Liver (tissue), 9 donors: ENCODE data around the gene LIM2. TPM values are rescaled to one million over a fixed set of nuclear protein-coding genes. Genes with fewer than 3 reads are reported as not detected.

ENCODE experiments used
- DNase-seq: peaks from one replicate; pipeline ENCODE4 v3.0.0-alpha.2; 2017; ENCODE audit warnings: low spot score
- H3K27ac ChIP-seq, 2 donors: one replicate each; pipeline ENCODE4 v1.7.0; 2013; ENCODE audit warnings: inconsistent platforms in 2 of 2, low read length in 2 of 2, control low read depth in 1 of 2, low read depth in 1 of 2, mild to moderate bottlenecking in 1 of 2
- H3K27me3 ChIP-seq, 4 donors: one replicate each; pipeline versions ENCODE4 v1.6.1 to v1.7.0; 2013; ENCODE audit warnings: low read length in 3 of 4, inconsistent platforms in 1 of 4, mild to moderate bottlenecking in 1 of 4, moderate library complexity in 1 of 4; ENCODE audit not compliant: control insufficient read depth in 4 of 4, insufficient read depth in 4 of 4
- H3K36me3 ChIP-seq, 4 donors: one replicate each; pipeline versions ENCODE4 v1.6.1 to v1.7.0; 2013; ENCODE audit warnings: low read length in 3 of 4, mild to moderate bottlenecking in 3 of 4, low read depth in 1 of 4, moderate library complexity in 1 of 4; ENCODE audit not compliant: control insufficient read depth in 4 of 4, insufficient read depth in 3 of 4
- H3K4me1 ChIP-seq, 4 donors: one replicate each; pipeline versions ENCODE4 v1.6.1 to v1.7.0; 2013; ENCODE audit warnings: low read length in 3 of 4, mild to moderate bottlenecking in 3 of 4, moderate library complexity in 1 of 4; ENCODE audit not compliant: control insufficient read depth in 4 of 4, insufficient read depth in 4 of 4
- H3K4me3 ChIP-seq, 3 donors: one replicate each; pipeline versions ENCODE4 v1.6.1 to v1.7.0; 2013; ENCODE audit warnings: low read length in 3 of 3, control low read depth in 1 of 3, low read depth in 1 of 3, mild to moderate bottlenecking in 1 of 3
- H3K9ac ChIP-seq, 2 donors: one replicate each; pipeline ENCODE4 v1.7.0; 2013; ENCODE audit warnings: low read length in 2 of 2, mild to moderate bottlenecking in 2 of 2, moderate library complexity in 2 of 2, control low read depth in 1 of 2, low read depth in 1 of 2
- H3K9me3 ChIP-seq, 4 donors: one replicate each; pipeline versions ENCODE4 v1.6.1 to v1.7.0; 2013; ENCODE audit warnings: low read length in 3 of 4; ENCODE audit not compliant: control insufficient read depth in 4 of 4
- ATF3 ChIP-seq: IDR thresholded peaks from 2 replicates; pipeline ENCODE4 v1.6.1; 2016; ENCODE audit warnings: antibody characterized with exemption
- CTCF ChIP-seq: fragments of 150-350 bp; IDR thresholded peaks from 2 replicates; pipeline ENCODE4 v1.5.1; 2017; ENCODE audit warnings: improper control_type of control experiment, low read depth, low read length; ENCODE audit not compliant: missing input control
- EGR1 ChIP-seq, 2 donors: IDR thresholded peaks; 2 replicates each; pipeline ENCODE4 v1.6.1; 2016 to 2018; ENCODE audit warnings: antibody characterized with exemption in 2 of 2, low read depth in 2 of 2
- FOXA1 ChIP-seq: IDR thresholded peaks from 2 replicates; pipeline ENCODE4 v1.6.1; 2016; ENCODE audit warnings: antibody characterized with exemption
- FOXA2 ChIP-seq: IDR thresholded peaks from 2 replicates; pipeline ENCODE4 v1.6.1; 2016; ENCODE audit warnings: antibody characterized with exemption
- GABPA ChIP-seq, 2 donors: IDR thresholded peaks in 1 of 2; conservative IDR thresholded peaks in 1 of 2; 2 replicates each; pipeline ENCODE4 v1.6.1; 2016; ENCODE audit warnings: antibody characterized with exemption in 2 of 2, mild to moderate bottlenecking in 1 of 2, moderate library complexity in 1 of 2
- HNF4A ChIP-seq, 2 donors: conservative IDR thresholded peaks; 2 replicates each; pipeline ENCODE4 v1.6.1; 2016; ENCODE audit warnings: antibody characterized with exemption in 2 of 2, mild to moderate bottlenecking in 2 of 2
- HNF4G ChIP-seq: IDR thresholded peaks from 2 replicates; pipeline ENCODE4 v1.6.1; 2016; ENCODE audit warnings: antibody characterized with exemption
- JUND ChIP-seq, 2 donors: IDR thresholded peaks; 2 replicates each; pipeline ENCODE4 v1.6.1; 2016; ENCODE audit warnings: antibody characterized with exemption in 2 of 2
- MAX ChIP-seq: IDR thresholded peaks from 2 replicates; pipeline ENCODE4 v1.6.1; 2016; ENCODE audit warnings: antibody characterized with exemption
- NR2F2 ChIP-seq: IDR thresholded peaks from 2 replicates; pipeline ENCODE4 v1.6.1; 2016; ENCODE audit warnings: antibody characterized with exemption
- RAD21 ChIP-seq, 2 donors: IDR thresholded peaks; 2 replicates each; pipeline ENCODE4 v1.6.1; 2016; ENCODE audit warnings: antibody characterized with exemption in 2 of 2, mild to moderate bottlenecking in 2 of 2
- REST ChIP-seq: IDR thresholded peaks from 2 replicates; pipeline ENCODE4 v1.6.1; 2016; ENCODE audit warnings: antibody characterized with exemption, mild to moderate bottlenecking
- RXRA ChIP-seq, 2 donors: IDR thresholded peaks; 2 replicates each; pipeline ENCODE4 v1.6.1; 2017 to 2018; ENCODE audit warnings: antibody characterized with exemption in 2 of 2, mild to moderate bottlenecking in 1 of 2
- SP1 ChIP-seq: IDR thresholded peaks from 2 replicates; pipeline ENCODE4 v1.6.1; 2018; ENCODE audit warnings: antibody characterized with exemption, mild to moderate bottlenecking
- TAF1 ChIP-seq: conservative IDR thresholded peaks from 2 replicates; pipeline ENCODE4 v1.6.1; 2016; ENCODE audit warnings: antibody characterized with exemption, mild to moderate bottlenecking
- YY1 ChIP-seq: IDR thresholded peaks from 2 replicates; pipeline ENCODE4 v1.6.1; 2016; ENCODE audit warnings: antibody characterized with exemption, mild to moderate bottlenecking
- ZBTB33 ChIP-seq: IDR thresholded peaks from 2 replicates; pipeline ENCODE4 v1.6.1; 2016; ENCODE audit warnings: antibody characterized with exemption
- WGBS: extraction: QIAGEN DNeasy Blood & Tissue Kit; methylation state at CpG from one replicate; pipeline ENCODE4 v1.1.7; 2013; 5-methylcytosine and 5-hydroxymethylcytosine counted together
- polyA plus RNA-seq, 2 donors: library from polyadenylated mRNA; stranded (reverse) in 1 of 2; unstranded in 1 of 2; fragments of 200-250 nt in 1 of 2; fragments of >200 nt in 1 of 2; fragmentation: Nextera tagmentation in 1 of 2; extraction: Ambion mirVana in 1 of 2; gene quantifications; one replicate each; pipeline versions ENCODE4 v1.2.1 to v1.2.3, GENCODE V29; 2013 to 2015
- total RNA-seq, 2 donors: library from RNA; depleted of rRNA; stranded (reverse); fragments of >200 nt; gene quantifications; one replicate each; pipeline ENCODE4 v1.2.3, GENCODE V29; 2014
- donor health status: healthy.
- donor health status: healthy.
- donor health status: healthy.
- donor health status: healthy.
- donor health status: healthy.

The LIM2 gene
- total and polyA plus RNA-seq, 4 donors: not detected

GRCh38 chr19:51386882-51387520, 773 bp downstream of the LIM2 start:
- Histone ChIP-seq H3K27me3 (no peaks in the 10 kb centered on the region), H3K36me3 (no peaks in the 10 kb centered on the region), H3K4me3 (no peak overlapping the region), H3K9ac (no peak overlapping the region), H3K9me3 (no peaks in the 10 kb centered on the region), H3K27ac (no peak overlapping the region), H3K4me1 (no peaks in the 10 kb centered on the region)
- 87% methylated on average over 14 of the region's 14 CpGs for WGBS
- TF ChIP-seq HNF4G (no peak), GABPA (IDR thresholded peaks at IDR 0.05 in 1 of 2, conservative IDR thresholded peaks at IDR 0.05 in 1 of 2) (no peak), YY1 (no peak), MAX (no peak), FOXA2 (no peak), TAF1 (no peak), RXRA (IDR thresholded peaks at IDR 0.05) (no peak), REST (no peak), CTCF (no peak), FOXA1 (no peak), RAD21 (IDR thresholded peaks at IDR 0.05) (no peak), ZBTB33 (no peak), SP1 (no peak)
- DNase-seq: no peak

- Histone ChIP-seq H3K27me3 (no peaks in the 10 kb centered on the region), H3K9ac (no peak overlapping the region), H3K4me1 (no peaks in the 10 kb centered on the region), H3K4me3 (no peak overlapping the region), H3K9me3 (peaks cover 0 to 2% (median 0%) of the 10 kb centered on the region in 4 donors), H3K36me3 (no peaks in the 10 kb centered on the region), H3K27ac (no peak overlapping the region)
- DNase-seq: no peak
- WGBS: 96% methylated on average over 4 of the region's 4 CpGs
- TF ChIP-seq FOXA1 (no peak), JUND (IDR thresholded peaks at IDR 0.05) (no peak), NR2F2 (no peak), SP1 (no peak), HNF4A (conservative IDR thresholded peaks at IDR 0.05) (no peak), REST (no peak), RXRA (IDR thresholded peaks at IDR 0.05) (no peak), TAF1 (no peak), RAD21 (IDR thresholded peaks at IDR 0.05) (no peak), ATF3 (no peak), ZBTB33 (no peak), YY1 (no peak), EGR1 (IDR thresholded peaks at IDR 0.05; ENCODE audit: low read depth in 2 of 2) (no peak)
These were observed 5.8 kb downstream of the LIM2 start for GRCh38 chr19:51382004-51382403.
